DMS153 (cell line): ENCODE measurements around the gene PRPSAP1.
"Not testable (repeated sequence)": the region's sequence is repeated elsewhere in the genome, so short reads cannot be mapped to it uniquely, and the experiment has no call there.

ENCODE experiments used
- DNase-seq: peaks from one replicate; lab custom pipeline; 2025; lab: John Stamatoyannopoulos, UW

The PRPSAP1 gene

GRCh38 chr17:76359375-76359774 lies 5.7 kb upstream of the PRPSAP1 start:
- DNase-seq: no peak

GRCh38 chr17:76357597-76358158 lies 4.0 kb upstream of the PRPSAP1 start:
- no peak for DNase-seq

GRCh38 chr17:76356803-76357456 lies 3.2 kb upstream of the PRPSAP1 start:
- peak; percentile 24 for DNase-seq

- DNase-seq: no peak
Observed at GRCh38 chr17:76354747-76355310, 1.1 kb upstream of the PRPSAP1 start.

GRCh38 chr17:76354317-76354729 lies 607 bp upstream of the PRPSAP1 start:
- DNase-seq: no peak

GRCh38 chr17:76353004-76353598 lies 615 bp downstream of the PRPSAP1 start:
- no peak for DNase-seq

- no peak for DNase-seq
Observed at GRCh38 chr17:76351526-76352071, 2.1 kb downstream of the PRPSAP1 start.

- no peak for DNase-seq
Observed at GRCh38 chr17:76350463-76350862, 3.3 kb downstream of the PRPSAP1 start.

- not testable (repeated sequence) for DNase-seq
Observed at GRCh38 chr17:76346936-76347335, 6.8 kb downstream of the PRPSAP1 start.

GRCh38 chr17:76345377-76345974 lies 8.2 kb downstream of the PRPSAP1 start:
- DNase-seq: no peak

- DNase-seq: no peak
Observed at GRCh38 chr17:76343106-76343505, 10.6 kb downstream of the PRPSAP1 start.

GRCh38 chr17:76341301-76341700 lies 12.4 kb downstream of the PRPSAP1 start:
- no peak for DNase-seq

- no peak for DNase-seq
Observed at GRCh38 chr17:76337413-76337777, 16.3 kb downstream of the PRPSAP1 start.

GRCh38 chr17:76336756-76337412 lies 16.8 kb downstream of the PRPSAP1 start:
- no peak for DNase-seq

GRCh38 chr17:76335716-76336381 lies 17.9 kb downstream of the PRPSAP1 start:
- DNase-seq: no peak

- DNase-seq: no peak
Observed at GRCh38 chr17:76333673-76334505, 19.8 kb downstream of the PRPSAP1 start.

GRCh38 chr17:76331083-76331482 lies 22.6 kb downstream of the PRPSAP1 start:
- DNase-seq: no peak

- DNase-seq: no peak
Observed at GRCh38 chr17:76329664-76330063, 24.1 kb downstream of the PRPSAP1 start.

GRCh38 chr17:76327696-76328095 lies 26.0 kb downstream of the PRPSAP1 start:
- no peak for DNase-seq

GRCh38 chr17:76326306-76326705 lies 27.4 kb downstream of the PRPSAP1 start:
- no peak for DNase-seq

GRCh38 chr17:76318586-76318985 lies 35.1 kb downstream of the PRPSAP1 start:
- no peak for DNase-seq
